Midbrain (tissue), 1 donor: ENCODE data around the gene WDR87.
"Not testable (repeated sequence)": the region's sequence is repeated elsewhere in the genome, so short reads cannot be mapped to it uniquely, and the experiment has no call there.

Experiments used
- DNase-seq: peaks from one replicate; lab custom pipeline; 2025; lab: John Stamatoyannopoulos, UW

The WDR87 gene

DNA sequence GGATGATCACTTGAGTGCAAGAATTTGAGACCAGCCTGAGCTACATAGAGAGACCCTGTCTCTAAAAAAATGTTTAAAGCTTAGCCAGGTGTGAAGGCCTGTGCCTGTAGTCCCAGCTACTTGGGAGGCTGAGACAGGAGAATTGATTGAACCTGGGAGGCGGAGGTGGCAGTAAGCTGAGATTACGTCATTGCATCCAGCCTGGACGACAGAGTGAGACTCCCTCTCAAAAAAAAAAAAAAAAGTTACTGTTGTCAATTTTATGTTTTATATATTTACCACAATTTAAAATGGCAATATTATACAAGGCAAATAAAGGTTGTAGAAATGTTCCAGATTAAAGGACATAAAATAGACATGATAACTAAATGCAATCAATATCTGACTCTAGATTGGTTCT is 29.2 kb downstream of the WDR87 start:
- DNase-seq: no peak

DNA sequence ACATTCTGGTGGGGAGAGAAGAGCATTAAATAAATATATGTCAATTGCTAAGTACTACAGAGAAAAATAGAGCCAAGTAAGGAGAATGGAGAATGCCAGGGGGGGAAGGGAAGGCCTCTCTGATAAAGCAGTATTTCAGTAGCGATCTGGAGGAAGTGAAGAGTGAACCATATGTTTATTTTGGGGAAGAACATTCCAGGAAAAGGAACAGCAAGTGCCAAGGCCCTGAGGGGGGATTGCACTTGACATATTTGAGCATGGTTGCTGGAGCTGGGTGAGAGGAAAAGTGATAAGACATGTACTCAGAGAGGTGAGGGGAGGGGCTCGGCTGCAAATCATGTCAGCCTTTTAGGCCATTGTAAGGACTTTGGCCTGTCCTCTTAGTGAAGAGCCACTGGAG is 30.4 kb downstream of the WDR87 start:
- DNase-seq: no peak

DNA sequence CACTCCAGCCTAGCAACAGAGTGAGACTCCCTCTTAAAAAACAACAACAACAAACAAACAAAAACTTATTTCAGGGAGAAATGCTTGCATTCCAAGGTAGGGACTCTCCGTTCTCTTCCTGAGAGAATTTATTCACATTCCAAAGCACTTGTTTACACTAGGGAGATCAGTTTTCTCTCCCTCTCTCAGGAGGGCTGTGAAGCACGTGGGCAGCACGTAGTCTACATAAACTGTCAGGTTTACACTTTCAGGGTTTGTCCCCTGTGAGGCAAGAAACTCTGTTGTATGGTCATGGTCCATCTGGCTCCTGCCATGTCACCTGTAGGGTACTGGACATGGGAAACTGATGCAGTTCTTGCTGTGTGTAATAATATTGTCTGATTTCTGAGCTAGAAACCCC is 31.6 kb downstream of the WDR87 start:
- DNase-seq: no peak

DNA sequence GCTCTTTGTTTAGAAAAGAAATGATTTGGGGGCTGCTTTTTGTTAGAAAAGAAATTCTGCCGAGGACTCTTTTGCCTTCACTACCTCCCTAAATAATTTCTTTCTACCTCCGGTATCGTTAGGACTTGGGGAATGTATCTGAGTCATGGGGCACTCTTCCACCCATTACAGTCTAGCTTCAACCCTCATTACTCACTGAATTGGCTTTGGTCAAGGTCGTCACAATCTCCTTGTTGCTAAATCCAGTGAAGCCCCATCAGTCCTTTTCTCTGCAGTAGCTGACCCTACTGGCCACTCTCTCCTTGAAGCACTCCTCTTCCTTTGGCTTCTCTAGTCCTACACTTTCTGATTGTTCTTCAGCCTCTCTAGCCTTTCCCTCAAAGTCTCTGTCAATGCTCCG is 34.0 kb downstream of the WDR87 start:
- DNase-seq: no peak

DNA sequence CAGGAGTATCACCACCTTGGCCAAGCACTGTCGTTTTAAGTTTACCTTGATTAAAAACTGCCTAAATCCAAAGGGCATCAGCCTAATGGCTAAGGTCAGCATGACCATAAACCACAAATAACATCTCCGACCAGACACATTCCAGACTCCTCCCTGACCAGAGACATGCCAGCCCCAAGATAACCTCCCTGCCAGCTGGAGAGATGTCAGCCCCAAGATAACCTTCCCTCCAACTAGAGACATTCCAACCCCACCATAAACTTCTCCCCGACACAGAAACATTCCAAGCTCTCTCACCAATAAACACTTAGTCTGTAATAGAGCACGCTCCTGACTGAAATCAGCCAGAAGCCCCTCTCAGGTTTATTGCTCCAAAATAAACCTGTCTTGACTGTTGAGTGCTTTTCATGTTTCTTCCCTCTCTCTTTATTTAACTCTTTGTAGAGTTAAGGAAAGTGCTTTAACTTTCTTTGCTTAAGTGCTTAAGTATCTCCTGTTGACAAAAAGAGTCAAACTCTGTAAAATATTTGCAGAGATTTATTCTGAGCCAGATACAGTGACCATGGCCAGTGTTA is 36.5 kb downstream of the WDR87 start:
- DNase-seq: no peak

DNA sequence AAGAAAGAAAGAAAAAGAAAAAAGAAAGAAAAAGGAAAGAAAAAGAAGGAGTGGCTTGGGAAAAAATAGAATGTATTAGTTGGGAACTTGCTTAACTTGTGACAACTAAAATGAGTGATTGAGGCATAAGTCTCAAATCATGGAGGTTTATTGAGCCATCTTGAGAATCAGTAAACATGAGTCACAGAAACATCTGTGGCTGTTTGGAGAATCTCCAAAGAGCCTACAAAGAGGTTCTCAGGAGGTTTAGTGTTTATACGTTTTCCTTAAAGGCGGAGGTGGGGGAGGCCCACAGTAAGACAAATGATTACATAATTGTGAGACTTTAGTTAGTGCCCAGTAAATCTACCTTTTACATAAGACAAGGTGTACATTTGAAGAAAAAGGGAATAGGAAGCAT is 38.6 kb downstream of the WDR87 start:
- DNase-seq: no peak

DNA sequence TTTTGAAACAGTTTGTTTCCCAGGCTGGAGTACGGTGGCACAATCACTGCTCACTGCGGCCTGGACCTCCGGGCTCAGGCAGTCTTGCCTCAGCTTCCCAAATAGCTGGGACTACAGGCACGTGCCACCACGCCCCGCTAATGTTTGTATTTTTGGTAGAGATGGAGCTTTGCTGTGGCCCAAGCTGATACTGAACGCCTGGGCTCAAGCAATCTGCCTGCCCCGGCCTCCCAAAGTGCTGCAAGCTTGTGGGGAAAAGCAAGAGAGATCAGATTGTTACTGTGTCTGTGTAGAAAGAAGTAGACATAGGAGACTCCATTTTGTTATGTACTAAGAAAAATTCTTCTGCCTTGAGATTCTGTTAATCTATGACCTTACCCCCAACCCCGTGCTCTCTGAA is 40.5 kb downstream of the WDR87 start:
- DNase-seq: not testable (repeated sequence)

DNA sequence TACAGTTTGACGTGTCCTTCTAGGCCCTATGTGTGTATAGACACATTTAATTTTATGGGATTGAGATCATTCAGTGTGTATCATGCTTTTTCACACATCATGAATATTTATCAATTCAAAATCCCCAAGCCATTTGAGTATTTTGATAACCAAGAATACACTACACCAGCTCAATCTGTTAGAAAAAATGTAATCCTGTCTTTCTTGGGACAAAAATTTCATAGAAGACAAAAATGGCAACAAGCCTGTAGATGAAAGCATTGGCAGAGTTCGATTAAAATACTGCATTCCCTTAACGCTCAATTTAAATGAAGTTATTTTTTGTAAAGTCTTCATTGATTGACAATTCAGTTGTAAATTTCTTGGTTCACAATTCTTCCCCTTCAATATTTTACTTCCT is 41.9 kb downstream of the WDR87 start:
- no peak for DNase-seq

DNA sequence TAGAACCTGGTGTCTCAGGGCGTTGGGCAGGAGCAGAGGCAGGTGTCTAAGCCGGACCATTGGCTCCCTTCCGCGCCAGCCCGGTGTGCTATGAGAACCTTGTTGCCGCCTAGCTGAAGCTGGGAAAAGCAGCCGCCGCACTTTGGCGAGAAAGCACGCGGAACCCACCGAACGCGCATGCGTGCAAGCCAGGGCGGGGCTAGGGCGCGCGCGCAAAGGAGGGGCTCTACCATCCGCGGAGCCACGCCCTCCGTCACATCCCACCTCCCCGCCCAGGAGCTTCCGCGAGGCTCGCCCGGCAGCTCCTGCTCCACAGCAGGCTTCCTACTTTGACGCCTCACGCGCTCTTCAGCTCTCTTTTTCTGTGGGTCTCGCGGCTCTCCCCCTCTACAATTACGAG is 51.3 kb downstream of the WDR87 start:
- DNase-seq: peak; percentile 15

DNA sequence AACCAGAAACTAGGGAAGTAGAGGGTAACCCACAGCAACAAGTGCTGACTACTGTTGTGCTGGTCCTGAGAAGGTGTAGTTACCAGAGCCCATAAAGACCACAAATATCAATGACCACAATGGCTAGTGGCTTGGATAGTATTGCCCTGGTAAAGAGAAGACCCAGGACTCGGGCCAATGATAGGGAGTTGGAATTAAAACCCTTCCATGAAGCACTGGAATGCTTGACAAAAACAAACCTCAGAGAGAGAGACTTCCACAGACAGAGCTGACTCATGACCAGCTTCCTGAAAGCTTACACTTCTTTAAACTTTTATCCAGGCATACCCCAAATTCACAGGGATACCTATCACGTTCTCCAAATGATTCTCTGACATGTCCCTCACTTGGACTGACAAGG is 60.5 kb downstream of the WDR87 start:
- no peak for DNase-seq
